ENCODE data around the gene XRCC6.

The XRCC6 gene

GRCh38 chr22:41579997-41580355 is 41.1 kb upstream of the XRCC6 start:
- Histone ChIP-seq H4K20me1 (ENCODE audit: insufficient read depth, low read length, poor library complexity, severe bottlenecking) (no peaks in the 10 kb centered on the region), H3K36me3 (ENCODE audit: insufficient read depth, low read length) (no peaks in the 10 kb centered on the region), H3K9me3 (ENCODE audit: insufficient read depth, low read depth, low read length) (no peaks in the 10 kb centered on the region), H3K4me2 (ENCODE audit: low read depth, low read length, poor library complexity, severe bottlenecking) (no peak overlapping the region), H3K27me3 (ENCODE audit: insufficient read depth, low read length, poor library complexity, severe bottlenecking) (no peaks in the 10 kb centered on the region), H3F3A (ENCODE audit: low read depth) (no peaks in the 10 kb centered on the region), H3K79me2 (ENCODE audit: insufficient read depth, low read length) (no peaks in the 10 kb centered on the region), H2AFZ (ENCODE audit: low read length) (no peak overlapping the region), H3K9me2 (replicated peaks; ENCODE audit: low read depth, low read length) (no peaks in the 10 kb centered on the region), H3K4me3 (ENCODE audit: low read length, poor library complexity, severe bottlenecking) (no peak overlapping the region), H3K9ac (ENCODE audit: low read depth, low read length, poor library complexity, severe bottlenecking) (no peak overlapping the region), H3K4me1 (ENCODE audit: insufficient read depth, low read length, poor library complexity, severe bottlenecking) (no peaks in the 10 kb centered on the region)
- TF ChIP-seq EZH2phosphoT487 (IDR thresholded peaks at IDR 0.05; ENCODE audit: borderline replicate concordance) (no peak), CTCF (conservative IDR thresholded peaks at IDR 0.05; ENCODE audit: low read length) (no peak)

GRCh38 chr22:41582694-41583093 is 38.4 kb upstream of the XRCC6 start:
- no peaks in the 10 kb centered on the region for H3K9me2 ChIP-seq (replicated peaks; ENCODE audit: low read depth, low read length)
- H4K20me1 ChIP-seq (ENCODE audit: insufficient read depth, low read length, poor library complexity, severe bottlenecking), result no peaks in the 10 kb centered on the region
- TF ChIP-seq EZH2phosphoT487 (IDR thresholded peaks at IDR 0.05; ENCODE audit: borderline replicate concordance) (no peak), CTCF (conservative IDR thresholded peaks at IDR 0.05; ENCODE audit: low read length) (no peak)
- no peaks in the 10 kb centered on the region for H3K79me2 ChIP-seq (ENCODE audit: insufficient read depth, low read length)
- no peak overlapping the region for H3K4me3 ChIP-seq (ENCODE audit: low read length, poor library complexity, severe bottlenecking)
- no peaks in the 10 kb centered on the region for H3K4me1 ChIP-seq (ENCODE audit: insufficient read depth, low read length, poor library complexity, severe bottlenecking)
- no peaks in the 10 kb centered on the region for H3K9me3 ChIP-seq (ENCODE audit: insufficient read depth, low read depth, low read length)
- no peak overlapping the region for H3K4me2 ChIP-seq (ENCODE audit: low read depth, low read length, poor library complexity, severe bottlenecking)
- no peak overlapping the region for H3K9ac ChIP-seq (ENCODE audit: low read depth, low read length, poor library complexity, severe bottlenecking)
- no peaks in the 10 kb centered on the region for H3F3A ChIP-seq (ENCODE audit: low read depth)
- no peaks in the 10 kb centered on the region for H3K27me3 ChIP-seq (ENCODE audit: insufficient read depth, low read length, poor library complexity, severe bottlenecking)
- no peaks in the 10 kb centered on the region for H3K36me3 ChIP-seq (ENCODE audit: insufficient read depth, low read length)
- H2AFZ ChIP-seq (ENCODE audit: low read length), result no peak overlapping the region

- TF ChIP-seq EZH2phosphoT487 (IDR thresholded peaks at IDR 0.05; ENCODE audit: borderline replicate concordance), result no peak
- no peak for TF ChIP-seq CTCF (conservative IDR thresholded peaks at IDR 0.05; ENCODE audit: low read length)
- H3K4me2 ChIP-seq (ENCODE audit: low read depth, low read length, poor library complexity, severe bottlenecking), result no peak overlapping the region
- no peak overlapping the region for H2AFZ ChIP-seq (ENCODE audit: low read length)
- H3K27me3 ChIP-seq (ENCODE audit: insufficient read depth, low read length, poor library complexity, severe bottlenecking), result no peaks in the 10 kb centered on the region
- no peak overlapping the region for H3K9ac ChIP-seq (ENCODE audit: low read depth, low read length, poor library complexity, severe bottlenecking)
- no peaks in the 10 kb centered on the region for H3K9me2 ChIP-seq (replicated peaks; ENCODE audit: low read depth, low read length)
- no peaks in the 10 kb centered on the region for H4K20me1 ChIP-seq (ENCODE audit: insufficient read depth, low read length, poor library complexity, severe bottlenecking)
- H3K4me3 ChIP-seq (ENCODE audit: low read length, poor library complexity, severe bottlenecking), result no peak overlapping the region
- no peaks in the 10 kb centered on the region for H3F3A ChIP-seq (ENCODE audit: low read depth)
- H3K9me3 ChIP-seq (ENCODE audit: insufficient read depth, low read depth, low read length), result no peaks in the 10 kb centered on the region
- no peaks in the 10 kb centered on the region for H3K36me3 ChIP-seq (ENCODE audit: insufficient read depth, low read length)
- peaks cover 6% of the 10 kb centered on the region for H3K4me1 ChIP-seq (ENCODE audit: insufficient read depth, low read length, poor library complexity, severe bottlenecking)
- no peaks in the 10 kb centered on the region; the same call in 1 of the 2 replicates for H3K79me2 ChIP-seq (ENCODE audit: insufficient read depth, low read length)
Measured at GRCh38 chr22:41584881-41585280, 36.2 kb upstream of the XRCC6 start.

All from Loucy (cell line).